HG02759 (cell line): Measurements from ENCODE around the gene CD101.

ENCODE experiments used
- ATAC-seq: cut with Tn5 transposase; IDR thresholded peaks from one replicate; pipeline ENCODE4 v1.9.1; 2021; ENCODE audit warnings: mild to moderate bottlenecking, moderate library complexity; ENCODE audit not compliant: unreplicated experiment

Gene CD101

GRCh38 chr1:117051224-117052064, 49.9 kb downstream of the CD101 start:
- peak; percentile 84 for ATAC-seq

DNA sequence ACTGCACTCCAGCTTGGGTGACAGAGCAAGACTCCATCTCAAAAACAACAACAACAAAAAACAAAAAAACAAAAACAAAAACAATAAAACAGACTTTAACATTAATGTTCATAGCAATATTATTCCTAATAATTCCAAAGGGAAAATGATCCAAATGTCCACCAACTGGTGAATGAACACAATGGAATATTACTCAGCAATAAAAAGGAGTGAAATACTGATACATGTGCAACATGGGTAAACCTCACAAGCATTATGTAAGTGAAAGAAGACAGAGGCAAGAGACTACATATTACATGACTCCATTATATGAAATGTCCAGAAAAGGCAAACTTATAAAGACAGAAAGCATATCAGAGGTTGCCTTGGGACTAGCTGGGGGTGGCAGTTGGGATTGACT, 52.5 kb downstream of the CD101 start:
- no peak for ATAC-seq

GRCh38 chr1:117058810-117059209, 57.2 kb downstream of the CD101 start:
- no peak for ATAC-seq

GRCh38 chr1:117059334-117059677, 57.7 kb downstream of the CD101 start:
- ATAC-seq = peak; percentile 37

GRCh38 chr1:117059678-117060440, 58.3 kb downstream of the CD101 start, which contains the start of gene TTF2:
TTF2 (plus strand) TSS chr1:117060326; CDS start chr1:117060347, 21 bp downstream.
- peak; percentile 92 for ATAC-seq

DNA sequence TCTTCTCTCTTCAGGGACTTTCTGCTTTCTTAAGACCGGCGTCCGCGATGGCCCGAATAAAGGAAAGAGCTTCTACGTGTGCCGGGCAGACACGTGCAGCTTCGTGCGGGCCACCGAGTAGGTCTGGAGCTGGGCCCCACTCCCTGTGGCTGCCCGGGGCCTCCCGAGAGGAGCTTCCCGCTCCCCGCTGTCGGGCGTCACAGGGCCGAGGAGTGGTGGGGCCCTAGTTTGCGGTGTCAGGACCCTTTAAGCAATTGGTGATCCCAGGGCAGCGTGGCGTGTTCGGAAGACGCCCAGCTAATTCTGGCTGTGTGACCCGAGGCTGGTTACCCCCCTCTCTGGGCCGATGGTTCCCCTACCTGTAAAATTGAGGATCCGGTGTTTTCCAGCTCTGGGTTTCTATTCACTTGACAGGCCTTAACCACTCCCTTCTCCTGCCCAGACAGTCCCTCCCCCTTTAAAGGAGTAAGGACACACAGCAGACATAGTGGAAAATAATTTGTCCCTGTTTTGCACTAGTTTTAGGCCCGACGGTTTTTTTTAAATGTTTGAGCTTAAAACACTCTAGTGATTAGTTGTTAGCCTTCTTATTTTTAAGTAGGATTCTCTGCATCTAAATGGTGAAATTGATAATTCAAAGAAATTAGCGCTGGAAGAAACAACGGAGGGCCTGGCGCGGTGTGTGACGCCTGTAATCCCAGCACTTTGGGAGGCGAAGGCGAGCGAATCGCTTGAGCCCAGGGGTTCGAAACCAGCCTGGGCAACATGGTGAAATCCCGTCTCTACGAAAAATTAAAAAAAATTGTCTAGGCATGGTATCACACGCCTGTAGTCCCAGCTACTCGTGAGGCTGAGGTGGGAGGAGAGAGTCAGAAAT, 59.1 kb downstream of the CD101 start:
- peak; percentile 6 for ATAC-seq

DNA sequence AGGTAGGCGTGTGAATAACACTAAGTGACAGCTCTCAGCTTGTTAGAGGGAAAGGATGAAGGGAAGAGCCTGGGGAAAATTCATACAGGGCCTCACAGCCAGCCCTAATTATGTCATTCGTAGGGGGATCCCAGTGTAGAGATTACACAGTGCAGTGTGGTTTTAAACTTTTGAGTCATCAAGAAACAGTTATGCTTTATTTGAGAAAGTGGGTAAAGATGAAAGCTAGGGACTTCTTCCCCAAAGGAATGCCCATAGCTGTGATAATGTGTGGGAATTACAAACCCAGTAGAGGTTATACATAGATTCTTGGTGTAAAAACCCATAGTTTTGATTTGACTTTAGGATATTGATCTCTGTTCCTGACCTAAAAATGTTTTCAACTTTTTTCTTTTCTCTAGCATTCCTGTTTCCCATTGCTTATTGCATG, 60.4 kb downstream of the CD101 start:
- ATAC-seq = peak; percentile 29

DNA sequence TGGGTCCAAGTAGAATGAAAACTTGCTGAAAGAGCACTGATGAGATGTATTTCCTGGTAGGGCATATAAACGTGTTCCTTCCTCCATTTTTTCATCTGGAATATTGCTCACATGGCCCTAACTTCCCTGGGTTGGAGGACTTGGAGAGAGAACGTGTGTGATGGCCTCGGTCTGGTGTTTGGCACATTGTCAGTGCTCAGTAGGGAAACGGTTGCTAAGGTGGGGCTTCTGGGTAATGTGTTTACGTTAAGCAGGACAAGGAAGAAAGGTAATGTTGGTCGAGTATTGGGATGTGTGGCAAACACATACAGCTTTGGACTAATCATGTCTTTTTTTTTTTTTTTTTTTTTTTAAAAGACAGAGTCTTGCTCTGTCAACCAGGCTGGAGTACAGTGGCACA, 64.8 kb downstream of the CD101 start:
- ATAC-seq = no peak

DNA sequence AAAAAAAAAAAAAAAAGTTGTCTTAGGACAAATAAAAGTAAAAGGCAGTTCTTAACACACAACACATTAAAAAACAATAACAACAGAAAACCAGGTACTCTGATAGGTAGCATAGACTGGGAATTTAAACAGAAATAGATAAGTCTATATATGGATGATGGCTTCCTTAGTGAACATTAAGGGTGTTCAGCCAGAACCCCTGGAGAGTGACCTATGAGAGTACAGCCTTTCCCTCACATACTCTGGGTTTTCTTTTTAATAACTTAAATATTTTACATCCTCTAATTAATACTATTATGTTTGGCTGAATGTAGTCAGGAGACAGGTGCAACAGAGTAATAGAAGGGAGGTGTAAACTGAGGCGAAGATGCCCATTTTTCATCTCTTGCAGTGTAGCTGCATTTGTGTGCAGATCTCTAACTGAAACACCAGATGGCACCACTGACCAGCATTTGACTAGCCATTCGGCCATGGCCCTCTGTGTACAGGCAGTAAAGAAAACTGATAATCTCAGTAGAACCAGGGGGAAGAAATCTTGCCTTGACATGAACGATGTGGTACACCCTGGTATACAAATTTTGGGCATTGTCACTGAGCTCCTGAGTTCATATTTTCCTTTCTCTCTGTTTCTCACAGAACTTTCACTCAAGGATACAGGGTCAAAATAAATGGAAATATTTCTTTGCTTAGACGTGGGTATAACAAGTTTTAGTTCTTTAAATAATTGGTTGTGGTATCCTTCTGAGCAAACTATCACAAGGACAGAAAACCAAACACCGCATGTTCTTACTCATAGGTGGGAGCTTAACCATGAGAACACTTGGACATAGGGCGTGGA, 66.2 kb downstream of the CD101 start:
- peak; percentile 77 for ATAC-seq

- ATAC-seq = no peak
These were observed 67.0 kb downstream of the CD101 start for GRCh38 chr1:117068580-117068979.

DNA sequence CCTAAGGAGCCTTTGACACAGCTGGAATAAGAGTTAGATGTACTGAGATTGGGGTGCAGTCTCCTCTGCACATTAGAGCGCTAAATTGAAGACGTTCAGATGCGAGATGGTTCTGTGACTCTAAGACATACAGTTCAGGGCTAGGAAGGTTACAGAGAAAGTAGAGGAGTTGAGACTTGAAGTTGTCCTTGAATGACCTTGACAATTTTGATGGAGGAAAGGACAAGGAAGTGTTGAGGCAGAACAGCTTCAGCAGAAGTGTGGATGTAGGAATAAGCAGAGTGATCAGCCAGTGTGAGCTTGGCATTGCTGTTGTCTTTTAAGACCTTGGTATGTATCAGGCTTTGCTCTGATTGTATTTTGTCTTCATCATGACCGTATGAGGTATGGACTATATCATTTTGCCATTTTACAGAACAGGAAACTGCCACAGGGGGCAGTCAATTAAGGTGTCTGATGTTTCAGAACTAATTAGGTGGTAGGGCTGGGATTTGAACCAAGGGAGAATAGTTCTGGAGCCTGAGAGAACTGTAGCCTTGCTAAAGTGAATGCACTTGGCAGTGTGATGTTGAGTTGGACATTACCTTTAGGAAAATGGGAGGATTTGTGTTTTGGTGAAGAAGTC, 67.8 kb downstream of the CD101 start:
- ATAC-seq = no peak

GRCh38 chr1:117070124-117070523, 68.6 kb downstream of the CD101 start:
- no peak for ATAC-seq

GRCh38 chr1:117076648-117077047, 75.1 kb downstream of the CD101 start:
- no peak for ATAC-seq

DNA sequence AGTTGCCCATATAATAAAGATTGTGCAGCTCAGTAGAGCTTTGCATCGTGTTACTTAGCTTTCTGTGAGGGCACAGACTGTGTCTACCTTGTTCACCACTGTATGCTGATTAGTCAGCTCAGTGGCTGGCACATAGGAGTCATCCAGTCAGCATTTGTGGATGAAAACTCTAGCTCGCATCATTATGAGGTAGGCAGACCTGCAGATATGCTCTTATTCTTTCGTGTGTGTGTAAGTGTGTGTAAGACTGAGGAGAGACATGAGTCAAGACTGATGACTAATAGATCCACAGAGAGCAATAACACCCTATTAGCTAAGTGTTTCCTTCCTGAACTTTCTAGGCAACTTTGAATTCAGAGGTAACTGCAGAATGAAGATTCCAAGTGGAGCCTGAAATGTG, 75.7 kb downstream of the CD101 start:
- no peak for ATAC-seq

- ATAC-seq = no peak
These were observed 78.2 kb downstream of the CD101 start for GRCh38 chr1:117079737-117080136.

DNA sequence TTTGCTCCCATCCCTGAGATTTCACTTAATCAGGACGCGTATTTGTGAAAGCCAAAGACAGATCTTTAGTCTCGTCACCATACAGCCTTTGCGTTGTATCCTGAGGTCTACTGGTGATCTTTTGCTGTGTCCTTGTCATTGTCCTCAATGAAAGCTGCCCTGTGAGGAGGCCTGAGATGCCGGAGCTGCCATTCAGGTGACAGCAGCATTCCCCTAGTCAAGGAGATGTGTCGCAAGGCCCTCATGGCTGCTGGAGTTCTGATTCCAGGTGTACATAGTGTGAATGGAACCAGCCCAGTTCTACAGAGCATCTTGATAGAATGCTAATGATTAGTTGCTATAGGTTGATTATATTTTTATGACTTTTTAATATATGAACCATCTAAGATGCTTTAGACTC, 82.7 kb downstream of the CD101 start:
- ATAC-seq = no peak
